Activated gamma-delta T cell (primary cell): ENCODE measurements around the gene H1-8.
"Not testable (repeated sequence)": the region's sequence is repeated elsewhere in the genome, so short reads cannot be mapped to it uniquely, and the experiment has no call there.

Source experiments
- DNase-seq: peaks from one replicate; lab custom pipeline; 2025; lab: John Stamatoyannopoulos, UW

H1-8 gene

DNA sequence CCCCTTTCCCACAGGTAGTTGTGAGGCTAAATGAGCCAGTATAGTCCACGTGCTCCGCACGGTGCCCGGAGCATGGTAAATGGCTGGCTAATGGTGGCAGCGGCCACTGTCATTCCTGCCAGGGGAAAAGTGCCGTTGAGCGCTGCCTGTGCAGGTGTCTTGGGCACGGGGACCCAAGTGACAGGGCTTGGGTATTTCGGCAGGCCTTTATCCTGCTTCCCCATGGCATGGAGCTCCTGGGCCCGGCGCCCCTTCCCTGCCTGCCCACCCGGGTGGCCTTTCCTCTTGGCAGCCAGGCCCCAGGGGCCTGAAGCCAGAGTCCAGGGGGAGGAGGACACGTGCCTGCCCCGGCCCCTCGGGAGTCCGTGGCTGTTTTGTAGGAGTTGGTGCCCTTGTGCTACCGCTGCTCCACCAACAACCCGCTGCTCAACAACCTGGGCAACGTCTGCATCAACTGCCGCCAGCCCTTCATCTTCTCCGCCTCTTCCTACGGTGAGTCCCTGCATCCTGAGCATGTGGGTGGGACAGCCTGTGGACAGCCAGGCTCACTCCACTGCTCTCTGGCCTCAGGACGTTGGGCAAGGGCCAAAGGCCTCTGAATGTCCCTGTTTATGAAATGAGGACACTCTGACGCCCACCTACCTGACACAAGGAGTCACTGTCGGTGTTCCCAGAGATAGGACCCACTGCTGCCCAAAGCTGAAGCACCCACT is 27.7 kb upstream of the H1-8 start:
- not testable (repeated sequence) for DNase-seq

DNA sequence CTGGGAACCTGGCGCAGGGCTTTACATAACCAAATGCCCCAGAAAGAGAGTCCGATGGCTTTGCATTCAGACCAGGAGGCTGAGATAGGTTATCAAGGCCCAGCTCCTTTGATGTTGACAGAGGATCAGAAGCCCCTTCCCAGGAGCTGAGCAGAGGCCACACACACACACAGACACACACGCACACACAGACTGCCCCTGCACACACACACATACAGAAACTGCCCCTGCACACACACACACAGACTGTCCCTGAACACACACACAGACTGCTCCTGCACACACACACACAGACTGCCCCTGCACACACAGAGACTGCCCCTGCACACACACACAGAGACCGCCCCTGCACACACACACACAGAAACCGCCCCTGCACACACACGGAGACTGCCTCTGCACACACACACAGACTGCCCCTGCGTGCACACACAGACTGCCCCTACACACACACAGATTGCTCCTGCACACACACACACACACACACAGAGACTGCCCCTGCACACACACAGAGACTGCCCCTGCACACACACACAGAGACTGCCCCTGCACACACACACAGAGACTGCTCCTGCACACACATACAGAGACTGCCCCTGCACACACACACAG is 27.0 kb upstream of the H1-8 start:
- not testable (repeated sequence) for DNase-seq

DNA sequence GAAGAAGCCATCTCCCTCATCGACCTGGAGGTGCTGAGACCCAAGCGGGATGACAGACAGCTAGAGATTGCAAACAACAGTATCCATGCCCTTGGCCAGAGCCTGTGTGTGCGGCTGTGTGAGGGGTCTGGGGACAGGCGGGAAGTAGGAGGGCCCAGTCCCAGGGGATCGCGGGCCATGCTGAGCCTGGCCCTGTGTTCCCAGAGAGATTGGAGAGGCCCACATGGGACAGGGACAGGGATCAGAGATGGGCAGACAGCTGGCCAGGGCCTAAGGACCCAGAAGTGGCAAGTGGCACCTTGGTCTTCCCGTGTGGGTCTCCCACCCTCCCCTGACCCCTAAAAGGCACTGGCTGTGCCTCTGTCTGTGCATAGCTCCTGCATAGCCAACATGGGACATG is 25.5 kb upstream of the H1-8 start:
- DNase-seq = no peak

DNA sequence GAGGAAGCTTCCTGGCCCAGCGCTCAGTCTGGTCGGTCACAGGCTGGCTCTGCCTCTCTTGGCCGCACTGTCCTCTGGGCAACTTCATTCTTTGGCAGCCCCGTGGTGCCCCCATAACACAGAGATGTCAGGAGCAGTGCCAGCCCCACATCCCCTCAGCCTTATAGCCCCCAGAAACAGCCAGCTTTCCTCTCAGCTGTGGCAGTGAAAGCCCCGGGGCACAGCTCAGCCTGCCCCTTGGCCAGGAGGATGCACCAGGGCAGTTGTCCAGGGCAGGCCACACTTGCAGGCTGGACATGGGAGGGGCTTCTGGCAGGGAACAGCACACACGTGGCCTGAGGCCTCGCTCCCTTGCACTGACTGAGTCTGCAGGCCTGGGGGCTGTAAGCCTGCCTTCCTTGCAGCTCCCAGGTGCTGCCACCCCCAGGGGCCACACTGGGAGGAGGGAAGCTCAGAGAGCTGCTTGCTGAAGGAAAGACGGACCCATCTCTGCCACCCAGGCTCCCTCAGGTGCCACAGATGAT is 24.9 kb upstream of the H1-8 start:
- no peak for DNase-seq

DNA sequence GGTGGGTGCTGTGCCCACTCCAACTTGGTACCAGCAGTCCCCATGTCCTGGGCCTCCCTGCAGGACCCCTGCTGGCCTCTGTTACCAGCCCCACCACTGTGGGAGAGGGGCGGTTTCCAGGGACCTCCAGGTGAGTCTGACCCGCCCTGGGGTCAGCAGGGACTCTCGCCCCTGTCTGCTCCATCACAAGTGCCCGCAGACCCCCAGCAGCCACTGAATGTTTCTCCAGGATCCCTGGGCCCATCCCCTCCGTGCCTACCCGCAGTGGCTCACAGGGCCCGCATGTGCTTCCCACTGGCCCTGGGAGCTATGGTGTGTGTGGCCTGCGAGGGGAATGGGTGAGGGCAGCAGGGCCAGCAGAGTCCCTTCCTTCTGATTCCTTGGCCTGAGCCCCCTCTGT is 24.4 kb upstream of the H1-8 start:
- DNase-seq = no peak

DNA sequence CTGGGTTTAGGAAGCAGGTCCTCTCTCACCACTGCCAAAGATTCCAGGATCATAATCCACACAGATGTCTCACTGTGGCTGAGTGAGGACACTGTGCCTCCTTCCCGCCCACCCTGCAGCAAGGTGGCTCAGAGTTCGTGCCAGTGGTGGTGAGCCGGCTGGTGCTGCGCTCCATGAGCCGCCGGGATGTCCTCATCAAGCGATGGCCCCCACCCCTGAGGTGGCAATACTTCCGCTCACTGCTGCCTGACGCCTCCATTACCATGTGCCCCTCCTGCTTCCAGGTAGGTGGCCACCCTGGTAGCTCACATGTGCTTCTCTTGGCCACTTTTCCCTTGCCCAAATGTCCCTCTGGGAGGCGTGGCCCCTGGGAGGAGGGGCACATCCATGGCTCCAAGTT is 23.5 kb upstream of the H1-8 start:
- DNase-seq = no peak

DNA sequence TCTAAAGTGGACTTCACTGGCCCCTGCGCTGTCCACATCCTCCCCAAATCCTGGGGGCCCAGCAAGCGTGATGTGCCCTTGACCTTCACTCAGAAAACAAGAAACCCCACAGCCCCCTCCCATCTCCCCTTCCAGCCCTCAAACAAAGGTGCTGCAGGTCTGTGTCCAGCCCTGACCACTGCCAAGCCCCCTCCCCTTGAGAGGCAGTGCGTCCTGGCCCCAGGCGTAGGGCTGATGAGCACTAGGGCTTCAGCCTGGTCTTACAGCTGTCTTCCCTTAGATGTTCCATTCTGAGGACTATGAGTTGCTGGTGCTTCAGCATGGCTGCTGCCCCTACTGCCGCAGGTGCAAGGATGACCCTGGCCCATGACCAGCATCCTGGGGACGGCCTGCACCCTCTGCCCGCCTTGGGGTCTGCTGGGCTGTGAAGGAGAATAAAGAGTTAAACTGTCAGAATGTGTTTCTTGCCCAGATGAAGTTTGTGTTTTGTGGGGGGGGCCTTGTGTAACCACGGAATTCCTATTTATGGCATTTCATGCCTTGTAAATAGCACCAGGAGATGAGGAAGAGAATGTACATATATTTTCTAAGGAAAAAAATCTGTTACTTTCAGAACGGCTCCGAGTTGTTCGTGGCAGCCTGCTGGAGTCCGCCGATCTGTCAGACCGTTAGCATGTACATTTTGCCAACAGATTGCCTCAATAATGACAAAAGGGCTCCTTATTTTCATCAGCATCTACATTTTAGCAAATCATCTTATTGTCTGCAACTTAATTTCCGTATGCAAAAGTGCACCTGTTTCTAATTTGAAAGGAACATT is 22.9 kb upstream of the H1-8 start:
- DNase-seq = no peak

DNA sequence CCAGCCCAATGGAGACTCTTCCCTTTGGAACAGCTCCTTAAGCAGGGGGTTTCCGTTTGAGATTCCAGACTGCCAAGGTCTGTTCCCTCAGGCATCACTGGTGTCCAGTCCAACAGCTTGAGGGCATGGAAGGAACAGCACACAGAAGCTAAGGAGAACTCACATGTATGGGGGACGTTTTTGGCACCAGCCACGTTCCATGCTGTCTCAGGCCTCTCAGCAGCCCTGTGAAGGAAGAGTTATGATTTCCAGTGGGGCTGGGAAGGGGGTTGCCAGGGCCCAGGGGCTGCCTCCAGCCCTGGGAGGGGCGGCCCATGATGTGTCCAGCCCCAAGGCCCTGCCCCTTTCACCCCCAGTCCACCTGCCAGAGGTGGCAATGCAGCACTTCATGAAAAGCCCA is 22.0 kb upstream of the H1-8 start:
- no peak for DNase-seq

DNA sequence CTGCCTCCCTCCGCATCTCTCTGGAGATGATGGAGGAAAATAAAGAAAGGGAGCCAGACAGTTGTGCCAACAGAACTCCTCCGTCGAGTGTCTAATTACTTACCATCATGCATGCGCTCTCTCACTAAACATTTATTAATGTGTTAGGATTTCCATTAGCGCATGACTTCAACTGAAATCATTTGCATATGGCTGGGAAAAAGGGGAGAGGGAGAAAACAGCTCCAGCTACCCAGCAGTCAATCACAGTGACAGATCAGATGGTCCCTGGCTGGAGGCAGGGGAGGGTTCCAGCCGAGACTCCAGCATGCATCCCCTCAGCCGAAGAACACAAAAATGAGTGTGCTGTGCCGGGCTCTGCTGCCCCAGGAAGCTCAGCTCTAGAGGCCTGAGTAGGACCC is 21.4 kb upstream of the H1-8 start:
- no peak for DNase-seq

DNA sequence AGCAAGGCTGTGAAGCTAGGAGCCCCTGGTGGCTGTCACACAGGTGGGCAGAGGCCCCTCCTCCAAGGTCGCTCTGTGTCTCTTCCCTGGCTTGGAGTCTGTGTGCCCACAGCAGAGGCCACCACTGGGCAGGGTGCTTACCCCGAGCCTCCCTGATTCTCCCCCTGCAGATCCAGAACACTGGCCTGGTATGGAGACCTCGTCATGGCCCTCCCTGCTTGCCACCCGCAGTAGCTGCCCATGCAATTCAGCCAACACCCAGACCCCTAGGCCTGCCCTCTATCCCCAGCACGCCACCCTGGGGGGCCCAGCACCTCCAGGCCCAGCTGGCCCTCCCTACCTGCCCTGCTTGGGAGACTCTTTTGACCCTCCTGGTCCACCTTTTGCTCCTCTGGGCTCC is 20.0 kb upstream of the H1-8 start:
- no peak for DNase-seq

DNA sequence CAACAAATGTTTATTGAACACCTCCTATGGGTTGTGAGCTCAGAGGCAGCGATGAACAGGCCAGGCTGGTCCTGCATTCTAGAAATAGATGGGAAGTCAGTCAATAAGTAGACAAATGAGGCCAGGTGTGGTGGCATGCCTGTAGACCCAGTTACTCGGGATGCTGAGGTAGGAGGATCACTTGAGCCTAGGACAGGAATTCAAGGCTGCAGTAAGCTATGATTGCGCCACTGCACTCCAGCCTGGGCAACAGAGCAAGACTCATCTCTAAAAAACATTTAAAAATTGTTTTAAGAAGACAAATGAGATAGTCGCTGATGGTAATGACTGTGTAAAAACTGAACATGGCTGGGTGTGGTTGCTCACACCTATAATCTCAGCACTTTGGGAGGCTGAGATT is 18.9 kb upstream of the H1-8 start:
- no peak for DNase-seq

DNA sequence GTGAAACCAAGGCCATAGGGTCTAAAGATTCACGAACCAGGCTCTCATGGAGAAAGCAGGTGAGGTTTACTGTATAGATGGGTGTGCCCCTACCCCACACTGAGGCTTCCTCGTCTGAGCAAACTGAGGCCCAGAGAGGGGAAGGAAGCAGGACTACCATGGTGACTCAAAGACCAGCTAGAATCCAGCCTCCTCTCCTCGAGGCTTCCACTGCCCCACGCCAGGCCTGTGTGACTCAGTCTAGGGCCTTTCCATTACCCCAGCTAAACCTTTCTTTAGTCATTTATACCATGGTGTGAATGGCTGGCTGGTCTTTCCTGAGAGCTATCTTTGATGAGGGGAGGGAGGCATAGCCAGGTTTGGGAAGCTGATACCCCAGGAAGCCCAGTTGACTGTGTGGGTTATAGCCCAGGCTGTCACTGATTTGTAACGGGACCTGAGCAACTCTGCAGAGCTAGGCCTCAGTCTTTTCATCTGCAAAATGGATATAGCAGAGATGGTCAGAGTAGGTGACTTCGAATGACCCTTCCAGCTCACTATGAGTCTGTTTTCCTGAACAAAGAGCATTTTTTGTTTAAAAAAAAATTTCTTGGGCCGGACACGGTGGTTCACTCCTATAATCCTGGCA is 17.5 kb upstream of the H1-8 start:
- DNase-seq = no peak

DNA sequence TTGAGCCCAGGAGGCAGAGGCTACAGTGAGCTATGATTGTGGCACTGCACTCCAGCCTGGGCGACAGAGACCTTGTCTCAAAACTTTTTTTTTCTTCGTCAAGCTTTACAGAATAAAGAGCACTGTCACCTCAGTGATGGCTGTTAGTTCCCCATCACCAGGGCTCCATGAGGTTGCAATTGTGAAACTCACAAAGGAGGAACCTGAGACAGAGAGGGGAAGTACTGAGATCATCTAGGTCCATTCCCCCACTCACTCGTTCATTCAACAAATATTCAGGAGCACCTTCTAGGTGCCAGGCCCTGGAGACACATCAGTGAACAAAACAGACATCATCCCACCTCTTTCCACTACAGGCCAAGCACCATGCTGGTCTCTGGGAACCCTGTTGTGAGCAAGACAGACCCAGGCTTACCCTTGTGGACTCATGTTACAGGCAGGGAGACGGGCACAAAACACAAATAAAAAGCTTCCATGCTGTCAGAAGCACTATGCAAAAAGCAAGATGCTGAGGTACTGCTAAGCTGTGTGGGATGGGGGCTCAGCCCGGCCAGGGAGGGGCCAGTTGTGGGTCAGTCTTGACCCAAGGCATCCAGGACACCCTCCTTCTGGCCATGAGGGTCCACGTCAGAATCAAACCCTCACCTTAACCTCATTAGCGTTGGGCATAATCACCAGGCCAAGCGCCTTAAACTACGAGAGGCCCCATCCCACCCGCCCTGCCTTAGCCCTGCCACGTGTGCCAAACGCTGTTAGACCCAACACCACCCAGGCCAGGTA is 16.7 kb upstream of the H1-8 start:
- DNase-seq = no peak

DNA sequence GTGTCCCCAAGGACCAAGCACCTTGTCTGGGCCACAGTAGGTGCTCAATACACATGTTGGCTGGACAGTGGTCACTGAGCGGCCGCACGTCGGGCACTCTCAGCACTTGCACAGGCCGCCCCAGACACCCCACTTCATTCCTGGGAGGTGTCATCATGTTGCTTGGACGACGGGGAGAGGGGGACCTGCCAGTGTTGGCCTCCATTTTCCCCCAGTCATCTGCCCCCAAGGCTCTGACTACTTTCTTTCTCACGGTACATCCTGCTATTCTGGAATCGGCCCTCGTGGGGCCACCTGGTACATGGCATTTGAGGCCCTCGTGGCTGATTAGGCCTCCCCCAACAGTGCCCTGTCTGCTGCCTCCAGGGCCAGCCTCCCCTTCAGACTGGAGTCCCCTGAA is 15.7 kb upstream of the H1-8 start:
- DNase-seq = no peak

DNA sequence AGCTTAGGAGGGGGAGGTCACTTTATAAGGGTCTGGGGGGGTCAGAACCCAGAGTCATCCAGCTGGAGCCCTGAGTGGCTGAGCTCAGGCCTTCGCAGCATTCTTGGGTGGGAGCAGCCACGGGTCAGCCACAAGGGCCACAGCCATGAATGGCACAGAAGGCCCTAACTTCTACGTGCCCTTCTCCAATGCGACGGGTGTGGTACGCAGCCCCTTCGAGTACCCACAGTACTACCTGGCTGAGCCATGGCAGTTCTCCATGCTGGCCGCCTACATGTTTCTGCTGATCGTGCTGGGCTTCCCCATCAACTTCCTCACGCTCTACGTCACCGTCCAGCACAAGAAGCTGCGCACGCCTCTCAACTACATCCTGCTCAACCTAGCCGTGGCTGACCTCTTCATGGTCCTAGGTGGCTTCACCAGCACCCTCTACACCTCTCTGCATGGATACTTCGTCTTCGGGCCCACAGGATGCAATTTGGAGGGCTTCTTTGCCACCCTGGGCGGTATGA is 14.3 kb upstream of the H1-8 start, which contains the start of gene RHO:
Gene RHO, plus strand, starts transcription at position 51 of the 512 bp plus-strand sequence. Its CDS starts 95 bp downstream, at position 146.
- no peak for DNase-seq

DNA sequence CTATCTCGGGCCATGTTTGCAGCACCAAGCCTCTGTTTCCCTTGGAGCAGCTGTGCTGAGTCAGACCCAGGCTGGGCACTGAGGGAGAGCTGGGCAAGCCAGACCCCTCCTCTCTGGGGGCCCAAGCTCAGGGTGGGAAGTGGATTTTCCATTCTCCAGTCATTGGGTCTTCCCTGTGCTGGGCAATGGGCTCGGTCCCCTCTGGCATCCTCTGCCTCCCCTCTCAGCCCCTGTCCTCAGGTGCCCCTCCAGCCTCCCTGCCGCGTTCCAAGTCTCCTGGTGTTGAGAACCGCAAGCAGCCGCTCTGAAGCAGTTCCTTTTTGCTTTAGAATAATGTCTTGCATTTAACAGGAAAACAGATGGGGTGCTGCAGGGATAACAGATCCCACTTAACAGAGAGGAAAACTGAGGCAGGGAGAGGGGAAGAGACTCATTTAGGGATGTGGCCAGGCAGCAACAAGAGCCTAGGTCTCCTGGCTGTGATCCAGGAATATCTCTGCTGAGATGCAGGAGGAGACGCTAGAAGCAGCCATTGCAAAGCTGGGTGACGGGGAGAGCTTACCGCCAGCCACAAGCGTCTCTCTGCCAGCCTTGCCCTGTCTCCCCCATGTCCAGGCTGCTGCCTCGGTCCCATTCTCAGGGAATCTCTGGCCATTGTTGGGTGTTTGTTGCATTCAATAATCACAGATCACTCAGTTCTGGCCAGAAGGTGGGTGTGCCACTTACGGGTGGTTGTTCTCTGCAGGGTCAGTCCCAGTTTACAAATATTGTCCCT is 13.4 kb upstream of the H1-8 start:
- no peak for DNase-seq

DNA sequence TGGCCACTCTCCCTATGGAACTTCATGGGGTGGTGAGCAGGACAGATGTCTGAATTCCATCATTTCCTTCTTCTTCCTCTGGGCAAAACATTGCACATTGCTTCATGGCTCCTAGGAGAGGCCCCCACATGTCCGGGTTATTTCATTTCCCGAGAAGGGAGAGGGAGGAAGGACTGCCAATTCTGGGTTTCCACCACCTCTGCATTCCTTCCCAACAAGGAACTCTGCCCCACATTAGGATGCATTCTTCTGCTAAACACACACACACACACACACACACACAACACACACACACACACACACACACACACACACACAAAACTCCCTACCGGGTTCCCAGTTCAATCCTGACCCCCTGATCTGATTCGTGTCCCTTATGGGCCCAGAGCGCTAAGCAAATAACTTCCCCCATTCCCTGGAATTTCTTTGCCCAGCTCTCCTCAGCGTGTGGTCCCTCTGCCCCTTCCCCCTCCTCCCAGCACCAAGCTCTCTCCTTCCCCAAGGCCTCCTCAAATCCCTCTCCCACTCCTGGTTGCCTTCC is 12.7 kb upstream of the H1-8 start:
- no peak for DNase-seq

DNA sequence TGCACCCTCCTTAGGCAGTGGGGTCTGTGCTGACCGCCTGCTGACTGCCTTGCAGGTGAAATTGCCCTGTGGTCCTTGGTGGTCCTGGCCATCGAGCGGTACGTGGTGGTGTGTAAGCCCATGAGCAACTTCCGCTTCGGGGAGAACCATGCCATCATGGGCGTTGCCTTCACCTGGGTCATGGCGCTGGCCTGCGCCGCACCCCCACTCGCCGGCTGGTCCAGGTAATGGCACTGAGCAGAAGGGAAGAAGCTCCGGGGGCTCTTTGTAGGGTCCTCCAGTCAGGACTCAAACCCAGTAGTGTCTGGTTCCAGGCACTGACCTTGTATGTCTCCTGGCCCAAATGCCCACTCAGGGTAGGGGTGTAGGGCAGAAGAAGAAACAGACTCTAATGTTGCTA is 12.2 kb upstream of the H1-8 start:
- DNase-seq = no peak

DNA sequence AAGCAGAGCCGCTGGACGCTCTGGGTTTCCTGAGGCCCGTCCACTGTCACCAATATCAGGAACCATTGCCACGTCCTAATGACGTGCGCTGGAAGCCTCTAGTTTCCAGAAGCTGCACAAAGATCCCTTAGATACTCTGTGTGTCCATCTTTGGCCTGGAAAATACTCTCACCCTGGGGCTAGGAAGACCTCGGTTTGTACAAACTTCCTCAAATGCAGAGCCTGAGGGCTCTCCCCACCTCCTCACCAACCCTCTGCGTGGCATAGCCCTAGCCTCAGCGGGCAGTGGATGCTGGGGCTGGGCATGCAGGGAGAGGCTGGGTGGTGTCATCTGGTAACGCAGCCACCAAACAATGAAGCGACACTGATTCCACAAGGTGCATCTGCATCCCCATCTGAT is 11.3 kb upstream of the H1-8 start:
- DNase-seq = no peak

DNA sequence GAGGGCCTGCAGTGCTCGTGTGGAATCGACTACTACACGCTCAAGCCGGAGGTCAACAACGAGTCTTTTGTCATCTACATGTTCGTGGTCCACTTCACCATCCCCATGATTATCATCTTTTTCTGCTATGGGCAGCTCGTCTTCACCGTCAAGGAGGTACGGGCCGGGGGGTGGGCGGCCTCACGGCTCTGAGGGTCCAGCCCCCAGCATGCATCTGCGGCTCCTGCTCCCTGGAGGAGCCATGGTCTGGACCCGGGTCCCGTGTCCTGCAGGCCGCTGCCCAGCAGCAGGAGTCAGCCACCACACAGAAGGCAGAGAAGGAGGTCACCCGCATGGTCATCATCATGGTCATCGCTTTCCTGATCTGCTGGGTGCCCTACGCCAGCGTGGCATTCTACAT is 10.7 kb upstream of the H1-8 start:
- DNase-seq = no peak
